Measurements from ENCODE around the gene ATP5MC2.
"Not testable (repeated sequence)": the region's sequence is repeated elsewhere in the genome, so short reads cannot be mapped to it uniquely, and the experiment has no call there.

ATP5MC2 gene

DNA sequence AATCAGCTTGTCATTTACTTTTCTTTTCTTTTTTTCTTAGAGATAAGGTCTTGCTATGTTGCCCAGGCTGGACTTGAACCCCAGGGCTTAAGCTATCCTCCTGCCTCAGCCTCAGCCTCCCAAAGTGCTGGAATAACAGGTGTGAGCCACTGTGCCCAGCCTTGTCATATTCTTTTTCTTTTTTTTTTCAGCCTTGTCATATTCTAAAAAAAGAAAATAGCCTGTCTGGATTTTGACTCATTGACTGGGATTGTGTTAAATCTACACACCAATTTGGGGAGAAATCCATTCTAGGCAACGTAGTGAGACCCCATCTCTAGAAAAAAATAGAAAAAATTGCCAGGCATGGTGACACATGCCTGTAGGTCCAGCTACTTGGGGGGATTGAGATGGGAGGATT is 24.1 kb downstream of the ATP5MC2 start:
- H3K9ac ChIP-seq (ENCODE audit: low read length) = no peak overlapping the region
- H3K4me1 ChIP-seq (ENCODE audit: low read length) = no peaks in the 10 kb centered on the region

DNA sequence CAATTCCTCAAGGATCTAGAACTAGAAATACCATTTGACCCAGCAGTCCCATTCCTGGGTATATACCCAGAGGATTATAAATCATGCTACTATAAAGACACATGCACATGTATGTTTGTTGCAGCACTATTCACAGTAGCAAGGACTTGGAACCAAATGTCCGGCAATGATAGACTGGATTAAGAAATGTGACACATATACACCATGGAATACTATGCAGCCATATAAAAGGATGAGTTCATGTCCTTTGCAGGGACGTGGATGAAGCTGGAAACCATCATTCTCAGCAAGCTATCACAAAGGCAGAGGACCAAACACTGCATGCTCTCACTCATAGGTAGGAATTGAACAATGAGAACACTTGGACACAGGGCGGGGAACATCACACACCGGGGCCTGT is 29.6 kb downstream of the ATP5MC2 start:
- not testable (repeated sequence) for H3K79me2 ChIP-seq (ENCODE audit: low read length); H3K4me1 ChIP-seq (ENCODE audit: low read length); H3K27ac ChIP-seq (ENCODE audit: low read length); H3K4me3 ChIP-seq (ENCODE audit: low read length); H3F3A ChIP-seq (ENCODE audit: insufficient read depth, low read length); H3K27me3 ChIP-seq (replicated peaks; ENCODE audit: insufficient read depth, low read length); H3K9ac ChIP-seq (ENCODE audit: low read length); DNase-seq; H2AFZ ChIP-seq (ENCODE audit: low read length); H4K20me1 ChIP-seq (ENCODE audit: insufficient read depth, low read length); H3K9me2 ChIP-seq (replicated peaks; ENCODE audit: insufficient read depth, low read length); H3K4me2 ChIP-seq (ENCODE audit: low read depth, low read length); H3K9me3 ChIP-seq (replicated peaks; ENCODE audit: insufficient read depth, low read length); H3K36me3 ChIP-seq (replicated peaks; ENCODE audit: insufficient read depth, low read length)

More for the DNA sequence above, 24.1 kb downstream of the ATP5MC2 start:
- H3K36me3 ChIP-seq (replicated peaks; ENCODE audit: insufficient read depth, low read length) = no peaks in the 10 kb centered on the region
- no peak overlapping the region for H3K4me3 ChIP-seq (ENCODE audit: low read length)
- no peak overlapping the region for H3K27ac ChIP-seq (ENCODE audit: low read length)
- no peaks in the 10 kb centered on the region for H3K27me3 ChIP-seq (replicated peaks; ENCODE audit: insufficient read depth, low read length)
- H2AFZ ChIP-seq (ENCODE audit: low read length) = no peak overlapping the region
- no peaks in the 10 kb centered on the region for H3K9me2 ChIP-seq (replicated peaks; ENCODE audit: insufficient read depth, low read length)
- no peak for DNase-seq
- H3K4me2 ChIP-seq (ENCODE audit: low read depth, low read length) = no peak overlapping the region
- no peaks in the 10 kb centered on the region for H3F3A ChIP-seq (ENCODE audit: insufficient read depth, low read length)
- H4K20me1 ChIP-seq (ENCODE audit: insufficient read depth, low read length) = no peaks in the 10 kb centered on the region
- H3K79me2 ChIP-seq (ENCODE audit: low read length) = no peaks in the 10 kb centered on the region
- TF ChIP-seq EZH2phosphoT487 (IDR thresholded peaks at IDR 0.05; ENCODE audit: low read length) (no peak), EZH2 (optimal IDR thresholded peaks at IDR 0.05; ENCODE audit: low read depth, low read length) (no peak)
- TF ChIP-seq, protein P1, sequence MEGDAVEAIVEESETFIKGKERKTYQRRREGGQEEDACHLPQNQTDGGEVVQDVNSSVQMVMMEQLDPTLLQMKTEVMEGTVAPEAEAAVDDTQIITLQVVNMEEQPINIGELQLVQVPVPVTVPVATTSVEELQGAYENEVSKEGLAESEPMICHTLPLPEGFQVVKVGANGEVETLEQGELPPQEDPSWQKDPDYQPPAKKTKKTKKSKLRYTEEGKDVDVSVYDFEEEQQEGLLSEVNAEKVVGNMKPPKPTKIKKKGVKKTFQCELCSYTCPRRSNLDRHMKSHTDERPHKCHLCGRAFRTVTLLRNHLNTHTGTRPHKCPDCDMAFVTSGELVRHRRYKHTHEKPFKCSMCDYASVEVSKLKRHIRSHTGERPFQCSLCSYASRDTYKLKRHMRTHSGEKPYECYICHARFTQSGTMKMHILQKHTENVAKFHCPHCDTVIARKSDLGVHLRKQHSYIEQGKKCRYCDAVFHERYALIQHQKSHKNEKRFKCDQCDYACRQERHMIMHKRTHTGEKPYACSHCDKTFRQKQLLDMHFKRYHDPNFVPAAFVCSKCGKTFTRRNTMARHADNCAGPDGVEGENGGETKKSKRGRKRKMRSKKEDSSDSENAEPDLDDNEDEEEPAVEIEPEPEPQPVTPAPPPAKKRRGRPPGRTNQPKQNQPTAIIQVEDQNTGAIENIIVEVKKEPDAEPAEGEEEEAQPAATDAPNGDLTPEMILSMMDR (IDR thresholded peaks at IDR 0.05; ENCODE audit: low read length) = no peak
- no peaks in the 10 kb centered on the region for H3K9me3 ChIP-seq (replicated peaks; ENCODE audit: insufficient read depth, low read length)

DNA sequence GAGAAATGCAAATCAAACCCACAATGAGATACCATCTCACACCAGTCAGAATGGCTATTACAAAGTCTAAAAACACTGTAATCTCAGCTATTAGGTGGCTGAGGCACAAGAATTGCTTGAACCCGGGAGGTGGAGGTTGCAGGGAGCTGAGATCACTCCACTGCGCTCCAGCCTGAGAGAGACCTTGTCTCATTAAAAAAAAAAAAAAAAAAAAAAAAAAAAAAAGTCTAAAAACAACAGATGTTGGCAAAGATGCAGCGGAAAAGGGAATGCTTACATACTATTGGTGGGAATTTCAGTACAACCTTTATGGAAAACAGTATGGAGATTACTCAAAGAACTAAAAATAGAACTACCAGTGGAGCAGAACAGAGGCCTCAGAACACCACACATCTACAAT is 30.7 kb downstream of the ATP5MC2 start:
- Histone ChIP-seq H3K27me3 (replicated peaks; ENCODE audit: insufficient read depth, low read length) (no peaks in the 10 kb centered on the region), H3K4me1 (ENCODE audit: low read length) (no peaks in the 10 kb centered on the region), H3K4me3 (ENCODE audit: low read length) (no peak overlapping the region), H4K20me1 (ENCODE audit: insufficient read depth, low read length) (no peaks in the 10 kb centered on the region), H3K9ac (ENCODE audit: low read length) (no peak overlapping the region), H3K9me2 (replicated peaks; ENCODE audit: insufficient read depth, low read length) (no peaks in the 10 kb centered on the region), H3K9me3 (replicated peaks; ENCODE audit: insufficient read depth, low read length) (no peaks in the 10 kb centered on the region), H3K4me2 (ENCODE audit: low read depth, low read length) (no peak overlapping the region), H3K36me3 (replicated peaks; ENCODE audit: insufficient read depth, low read length) (no peaks in the 10 kb centered on the region), H2AFZ (ENCODE audit: low read length) (no peak overlapping the region), H3F3A (ENCODE audit: insufficient read depth, low read length) (no peaks in the 10 kb centered on the region), H3K27ac (ENCODE audit: low read length) (no peak overlapping the region), H3K79me2 (ENCODE audit: low read length) (no peaks in the 10 kb centered on the region)
- no peak for DNase-seq
- no peak for TF ChIP-seq EZH2phosphoT487 (IDR thresholded peaks at IDR 0.05; ENCODE audit: low read length)
- no peak for TF ChIP-seq EZH2 (optimal IDR thresholded peaks at IDR 0.05; ENCODE audit: low read depth, low read length)
- TF ChIP-seq, protein P1 (IDR thresholded peaks at IDR 0.05; ENCODE audit: low read length) = no peak

DNA sequence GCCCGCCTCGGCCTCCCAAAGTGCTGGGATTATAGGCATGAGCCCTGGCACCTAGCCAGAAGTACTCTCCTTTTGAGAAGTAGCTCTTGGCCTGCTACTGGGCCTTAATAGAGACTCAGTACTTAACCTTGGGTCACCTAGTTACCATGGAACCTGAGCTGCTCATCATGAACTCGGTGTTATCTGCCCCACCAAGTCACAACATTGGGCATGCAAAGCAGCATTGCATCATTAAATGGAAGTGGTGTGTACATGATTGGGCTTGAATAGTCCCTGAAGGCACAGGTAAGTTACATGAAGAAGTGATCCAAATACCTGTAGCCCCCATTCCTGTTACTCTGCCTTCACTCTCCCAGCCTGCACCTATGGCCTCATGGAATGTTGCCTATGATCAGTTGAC is 31.8 kb downstream of the ATP5MC2 start:
- Histone ChIP-seq H3K9me2 (replicated peaks; ENCODE audit: insufficient read depth, low read length) (no peaks in the 10 kb centered on the region), H3K4me3 (ENCODE audit: low read length) (no peak overlapping the region), H3K9me3 (replicated peaks; ENCODE audit: insufficient read depth, low read length) (no peaks in the 10 kb centered on the region), H4K20me1 (ENCODE audit: insufficient read depth, low read length) (no peaks in the 10 kb centered on the region), H3K4me2 (ENCODE audit: low read depth, low read length) (no peak overlapping the region), H3F3A (ENCODE audit: insufficient read depth, low read length) (no peaks in the 10 kb centered on the region), H3K27me3 (replicated peaks; ENCODE audit: insufficient read depth, low read length) (no peaks in the 10 kb centered on the region), H3K36me3 (replicated peaks; ENCODE audit: insufficient read depth, low read length) (no peaks in the 10 kb centered on the region), H2AFZ (ENCODE audit: low read length) (no peak overlapping the region), H3K4me1 (ENCODE audit: low read length) (no peaks in the 10 kb centered on the region), H3K9ac (ENCODE audit: low read length) (no peak overlapping the region), H3K79me2 (ENCODE audit: low read length) (no peaks in the 10 kb centered on the region), H3K27ac (ENCODE audit: low read length) (no peak overlapping the region)
- TF ChIP-seq, protein P1 (IDR thresholded peaks at IDR 0.05; ENCODE audit: low read length) = no peak
- TF ChIP-seq EZH2 (optimal IDR thresholded peaks at IDR 0.05; ENCODE audit: low read depth, low read length) (no peak), EZH2phosphoT487 (IDR thresholded peaks at IDR 0.05; ENCODE audit: low read length) (no peak)
- no peak for DNase-seq

Data from MM.1S (cell line).